Sigmoid colon (tissue), 7 donors: Measurements from ENCODE around the gene FBP1. TPM values are rescaled to one million over a fixed set of nuclear protein-coding genes. Genes with fewer than 3 reads are reported as not detected.
"Not testable (repeated sequence)": the region's sequence is repeated elsewhere in the genome, so short reads cannot be mapped to it uniquely, and the experiment has no call there.

Experiments used
- DNase-seq: peaks from one replicate; pipeline ENCODE4 v3.0.0-alpha.2; 2019
- H3K27ac ChIP-seq, 4 donors: fragments of 200-600 bp; sonication (generic); one replicate each; pipeline ENCODE4 v1.5.1; 2016 to 2019; ENCODE audit warnings: mild to moderate bottlenecking in 1 of 4
- H3K27me3 ChIP-seq, 3 donors: fragments of 200-600 bp; sonication (generic); one replicate each; pipeline ENCODE4 v1.5.1; 2019; ENCODE audit warnings: mild to moderate bottlenecking in 1 of 3
- H3K36me3 ChIP-seq, 4 donors: fragments of 200-600 bp; sonication (generic); one replicate each; pipeline ENCODE4 v1.5.1; 2016 to 2019
- H3K4me1 ChIP-seq, 4 donors: fragments of 200-600 bp; sonication (generic); one replicate each; pipeline ENCODE4 v1.5.1; 2017 to 2019
- H3K4me3 ChIP-seq, 4 donors: fragments of 200-600 bp; sonication (generic); one replicate each; pipeline ENCODE4 v1.5.1; 2017 to 2019; ENCODE audit warnings: mild to moderate bottlenecking in 2 of 4, moderate library complexity in 1 of 4
- H3K9me3 ChIP-seq, 4 donors: fragments of 200-600 bp in 3 of 4; sonication (generic) in 3 of 4; one replicate each; pipeline versions ENCODE4 v1.5.1 to v1.6.1; 2013 to 2019
- EP300 ChIP-seq, 4 donors: sonication (generic); formaldehyde crosslinking; IDR thresholded peaks; one replicate each; pipeline ENCODE4 v1.6.1; 2017; ENCODE audit warnings: antibody characterized with exemption in 4 of 4
- POLR2A ChIP-seq, 2 donors: fragments of 450-650 bp; IDR thresholded peaks; one replicate each; pipeline ENCODE4 v1.6.1; 2016; ENCODE audit warnings: antibody characterized with exemption in 2 of 2, mild to moderate bottlenecking in 2 of 2, moderate library complexity in 2 of 2
- POLR2AphosphoS5 ChIP-seq, 4 donors: sonication (generic); formaldehyde crosslinking; IDR thresholded peaks; one replicate each; pipeline ENCODE4 v1.6.1; 2017; ENCODE audit warnings: antibody characterized with exemption in 4 of 4
- WGBS, 2 donors: extraction: QIAGEN DNeasy Blood & Tissue Kit; methylation state at CpG; one replicate each; pipeline ENCODE4 v1.1.7; 2013; 5-methylcytosine and 5-hydroxymethylcytosine counted together
- intact Hi-C: fragments of 100-400 bp; cut with DNase I; formaldehyde crosslinking; loops from one replicate; pipeline ENCODE4 v1.15.1; 2023
- polyA plus RNA-seq, 3 donors: library from polyadenylated mRNA; stranded (reverse); fragments of 200-250 nt; gene quantifications; one replicate each; pipeline ENCODE4 v1.2.3, GENCODE V29; 2013
- total RNA-seq, 4 donors: library from RNA; depleted of rRNA; stranded (reverse); fragments of >200 nt; gene quantifications; one replicate each; pipeline ENCODE4 v1.1.0, GENCODE V29; 2016
- TF ChIP-seq, protein P1 (sequence below), 4 experiments: fragments of 450-650 bp in 3 of 4; fragments of 200-600 bp in 1 of 4; IDR thresholded peaks; one replicate each; pipeline ENCODE4 v1.5.1; 2016 to 2019; ENCODE audit warnings: antibody characterized with exemption in 4 of 4, mild to moderate bottlenecking in 3 of 4, moderate library complexity in 2 of 4
- donor health status: healthy with polysubstance abuse.
- donor health status: Bipolar disorder and iron deficiency.
- donor health status: healthy.

FBP1 gene
- total and polyA plus RNA-seq, 7 donors = 2.2 to 48.8 (median 8.2) TPM

DNA sequence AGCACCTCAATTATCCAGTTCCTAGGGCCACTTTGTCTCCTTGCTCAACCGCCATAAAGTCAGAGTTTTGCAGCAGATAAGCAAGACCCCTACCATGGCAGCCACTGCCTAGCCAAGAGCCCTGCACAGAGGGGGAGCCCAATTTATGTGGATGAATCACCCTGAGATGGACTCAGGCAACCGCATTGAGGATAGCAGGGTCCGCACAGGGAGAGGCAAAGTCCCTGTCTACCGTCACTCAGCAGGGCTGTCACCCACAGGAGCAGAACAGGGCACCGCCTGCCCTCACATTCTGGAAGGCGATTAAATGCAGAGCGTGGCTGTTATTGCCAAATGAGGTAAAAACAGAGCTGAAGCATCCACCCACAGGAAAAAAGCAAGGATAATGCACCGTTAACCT, 47.4 kb downstream of the FBP1 start:
- Histone ChIP-seq H3K9me3 (no peaks in the 10 kb centered on the region), H3K36me3 (no peaks in the 10 kb centered on the region), H3K4me1 (no peaks in the 10 kb centered on the region), H3K27ac (no peak overlapping the region), H3K4me3 (no peak overlapping the region), H3K27me3 (no peaks in the 10 kb centered on the region)
- WGBS, 2 donors = 89 to 93% methylated on average over 8 of the region's 8 CpGs
- DNase-seq = no peak
- no peak for TF ChIP-seq EP300 (IDR thresholded peaks at IDR 0.05)
- TF ChIP-seq, protein P1, sequence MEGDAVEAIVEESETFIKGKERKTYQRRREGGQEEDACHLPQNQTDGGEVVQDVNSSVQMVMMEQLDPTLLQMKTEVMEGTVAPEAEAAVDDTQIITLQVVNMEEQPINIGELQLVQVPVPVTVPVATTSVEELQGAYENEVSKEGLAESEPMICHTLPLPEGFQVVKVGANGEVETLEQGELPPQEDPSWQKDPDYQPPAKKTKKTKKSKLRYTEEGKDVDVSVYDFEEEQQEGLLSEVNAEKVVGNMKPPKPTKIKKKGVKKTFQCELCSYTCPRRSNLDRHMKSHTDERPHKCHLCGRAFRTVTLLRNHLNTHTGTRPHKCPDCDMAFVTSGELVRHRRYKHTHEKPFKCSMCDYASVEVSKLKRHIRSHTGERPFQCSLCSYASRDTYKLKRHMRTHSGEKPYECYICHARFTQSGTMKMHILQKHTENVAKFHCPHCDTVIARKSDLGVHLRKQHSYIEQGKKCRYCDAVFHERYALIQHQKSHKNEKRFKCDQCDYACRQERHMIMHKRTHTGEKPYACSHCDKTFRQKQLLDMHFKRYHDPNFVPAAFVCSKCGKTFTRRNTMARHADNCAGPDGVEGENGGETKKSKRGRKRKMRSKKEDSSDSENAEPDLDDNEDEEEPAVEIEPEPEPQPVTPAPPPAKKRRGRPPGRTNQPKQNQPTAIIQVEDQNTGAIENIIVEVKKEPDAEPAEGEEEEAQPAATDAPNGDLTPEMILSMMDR (IDR thresholded peaks at IDR 0.05) = no peak
- intact Hi-C loops = no loop called here

DNA sequence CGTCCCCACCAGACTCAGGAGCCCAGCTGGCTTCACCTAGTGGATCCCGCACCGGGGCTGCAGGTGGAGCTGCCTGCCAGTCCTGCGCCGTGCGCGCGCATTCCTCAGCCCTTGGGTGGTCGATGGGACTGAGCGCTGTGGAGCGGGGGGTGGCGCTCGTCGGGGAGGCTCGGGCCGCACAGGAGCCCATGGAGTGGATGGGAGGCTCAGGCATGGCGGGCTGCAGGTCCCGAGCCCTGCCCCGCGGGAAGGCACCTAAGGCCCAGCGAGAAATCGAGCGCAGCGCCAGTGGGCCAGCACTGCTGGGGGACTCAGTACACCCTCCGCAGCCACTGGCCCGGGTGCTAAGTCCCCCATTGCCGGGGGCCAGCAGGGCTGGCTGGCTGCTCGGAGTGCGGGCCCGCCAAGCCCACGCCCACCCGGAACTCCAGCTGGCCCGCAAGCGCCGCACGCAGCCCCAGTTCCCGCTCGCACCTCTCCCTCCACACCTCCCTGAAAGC, 48.2 kb downstream of the FBP1 start:
- DNase-seq, H3K36me3 ChIP-seq, H3K9me3 ChIP-seq, H3K4me1 ChIP-seq, H3K27ac ChIP-seq, H3K4me3 ChIP-seq, H3K27me3 ChIP-seq, intact Hi-C loops: not testable (repeated sequence)
- WGBS, 2 donors = 79 to 90% methylated on average over 35 to 37 of the region's 38 CpGs

DNA sequence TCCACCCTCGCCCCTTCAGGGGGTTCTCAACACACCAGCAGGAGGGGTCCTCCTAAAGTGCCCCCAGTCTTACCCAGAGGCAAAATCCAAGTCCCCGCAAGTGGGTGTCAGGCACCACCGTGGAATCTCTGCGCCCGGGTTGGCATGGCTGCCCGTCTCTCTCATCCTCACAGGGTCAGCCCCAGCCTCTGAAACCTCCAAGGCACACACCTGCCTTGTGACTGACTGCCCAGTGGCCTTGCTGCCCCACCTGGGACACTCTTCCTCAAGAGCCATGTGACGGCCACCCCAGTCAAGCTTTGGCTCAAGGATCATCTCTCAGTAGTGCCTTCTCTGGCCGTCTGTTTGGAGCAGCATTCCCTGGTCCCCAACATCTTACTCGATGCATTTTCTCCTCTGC, 50.6 kb downstream of the FBP1 start:
- intact Hi-C loops = no loop called here
- Histone ChIP-seq H3K9me3 (no peaks in the 10 kb centered on the region), H3K27ac (no peak overlapping the region), H3K36me3 (no peaks in the 10 kb centered on the region), H3K4me1 (no peaks in the 10 kb centered on the region), H3K4me3 (no peak overlapping the region), H3K27me3 (no peaks in the 10 kb centered on the region)
- no peak for DNase-seq
- TF ChIP-seq EP300 (IDR thresholded peaks at IDR 0.05) (no peak), POLR2AphosphoS5 (IDR thresholded peaks at IDR 0.05) (no peak), POLR2A (IDR thresholded peaks at IDR 0.05) (no peak)
- TF ChIP-seq, protein P1 (IDR thresholded peaks at IDR 0.05) = no peak
- WGBS, 2 donors = 86 to 87% methylated on average over 9 of the region's 9 CpGs

DNA sequence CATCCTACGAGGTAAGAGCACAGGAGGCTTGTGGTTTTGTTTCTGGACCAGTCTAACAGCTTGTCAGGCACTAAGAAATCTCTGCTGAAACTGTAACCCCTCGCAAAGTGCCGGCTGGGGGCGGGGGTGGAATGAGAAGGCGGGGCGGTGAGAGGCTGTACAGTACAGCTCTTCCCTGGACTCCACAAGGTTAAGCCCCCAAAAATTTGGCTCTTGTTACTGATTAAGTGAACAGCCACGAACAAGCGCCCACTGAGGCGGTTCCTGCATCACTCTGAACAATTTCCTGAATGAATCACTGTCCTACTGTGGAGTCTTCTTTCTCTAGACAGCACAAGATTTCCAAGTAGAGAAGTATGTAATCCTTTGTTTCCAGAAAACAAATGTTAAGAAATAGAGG, 52.5 kb downstream of the FBP1 start:
- no peak for DNase-seq
- Histone ChIP-seq H3K27me3 (no peaks in the 10 kb centered on the region), H3K4me1 (no peaks in the 10 kb centered on the region), H3K27ac (no peak overlapping the region), H3K9me3 (no peaks in the 10 kb centered on the region), H3K36me3 (no peaks in the 10 kb centered on the region), H3K4me3 (no peak overlapping the region)
- WGBS, 2 donors = 65 to 70% methylated on average over 9 of the region's 9 CpGs
- intact Hi-C loops = no loop called here
- TF ChIP-seq EP300 (IDR thresholded peaks at IDR 0.05) (no peak), POLR2A (IDR thresholded peaks at IDR 0.05) (no peak), POLR2AphosphoS5 (IDR thresholded peaks at IDR 0.05) (no peak)
- TF ChIP-seq, protein P1 (IDR thresholded peaks at IDR 0.05) = no peak

DNA sequence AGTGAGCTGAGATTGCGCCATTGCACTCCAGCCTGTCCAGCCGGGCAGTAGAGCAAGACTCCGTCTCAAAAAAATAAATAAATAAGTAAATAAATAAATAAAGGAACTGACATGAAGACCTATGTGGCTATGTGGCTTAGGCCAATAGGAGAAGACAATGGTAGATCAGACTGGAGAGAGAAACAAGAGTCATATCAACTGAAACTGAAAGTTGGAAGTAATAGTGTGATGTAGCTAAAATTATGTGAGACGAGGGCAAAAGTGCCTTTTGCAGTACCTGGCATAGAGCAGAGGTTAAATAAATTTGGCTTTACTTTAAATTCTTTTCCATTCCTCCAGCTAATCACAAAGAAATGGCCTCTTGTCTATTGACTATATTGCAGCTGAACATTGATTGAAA, 53.0 kb downstream of the FBP1 start:
- TF ChIP-seq, protein P1 (IDR thresholded peaks at IDR 0.05) = no peak
- TF ChIP-seq EP300 (IDR thresholded peaks at IDR 0.05) = no peak
- TF ChIP-seq POLR2A (IDR thresholded peaks at IDR 0.05) = no peak
- H3K4me1 ChIP-seq = no peaks in the 10 kb centered on the region
- H3K27me3 ChIP-seq = no peaks in the 10 kb centered on the region
- intact Hi-C loops = no loop called here
- DNase-seq = no peak
- no peak overlapping the region for H3K27ac ChIP-seq
- H3K36me3 ChIP-seq = no peaks in the 10 kb centered on the region
- no peaks in the 10 kb centered on the region for H3K9me3 ChIP-seq
- H3K4me3 ChIP-seq = no peak overlapping the region
- WGBS, 2 donors = 71 to 74% methylated on average over 4 of the region's 4 CpGs
